ENCODE measurements around the gene APC2.

The APC2 gene

GRCh38 chr19:1468274-1468820, 18.4 kb downstream of the APC2 start:
- DNase-seq (ENCODE audit: low read depth), result no peak
- no peak overlapping the region for H3K4me3 ChIP-seq (ENCODE audit: low read depth, low read length)
- TF ChIP-seq CTCF (IDR thresholded peaks at IDR 0.05; ENCODE audit: insufficient read depth, low read depth, low read length, missing control alignments), result no peak

DNA sequence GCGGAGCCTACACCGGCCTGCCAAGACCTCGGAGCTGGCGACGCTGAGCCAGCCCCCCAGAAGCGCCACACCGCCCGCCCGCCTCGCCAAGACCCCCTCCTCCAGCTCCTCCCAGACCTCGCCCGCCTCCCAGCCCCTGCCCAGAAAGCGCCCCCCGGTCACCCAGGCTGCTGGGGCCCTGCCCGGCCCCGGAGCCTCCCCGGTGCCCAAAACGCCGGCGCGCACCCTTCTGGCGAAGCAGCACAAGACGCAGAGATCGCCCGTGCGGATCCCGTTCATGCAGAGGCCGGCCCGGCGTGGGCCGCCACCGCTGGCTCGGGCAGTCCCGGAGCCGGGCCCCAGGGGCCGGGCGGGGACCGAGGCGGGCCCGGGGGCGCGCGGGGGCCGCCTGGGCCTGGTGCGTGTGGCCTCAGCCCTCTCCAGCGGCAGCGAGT, 18.9 kb downstream of the APC2 start:
- no peak overlapping the region for H3K4me3 ChIP-seq (ENCODE audit: low read depth, low read length)
- peak; percentile 0 for TF ChIP-seq CTCF (IDR thresholded peaks at IDR 0.05; ENCODE audit: insufficient read depth, low read depth, low read length, missing control alignments)
- peak; percentile 41 for DNase-seq (ENCODE audit: low read depth)

DNA sequence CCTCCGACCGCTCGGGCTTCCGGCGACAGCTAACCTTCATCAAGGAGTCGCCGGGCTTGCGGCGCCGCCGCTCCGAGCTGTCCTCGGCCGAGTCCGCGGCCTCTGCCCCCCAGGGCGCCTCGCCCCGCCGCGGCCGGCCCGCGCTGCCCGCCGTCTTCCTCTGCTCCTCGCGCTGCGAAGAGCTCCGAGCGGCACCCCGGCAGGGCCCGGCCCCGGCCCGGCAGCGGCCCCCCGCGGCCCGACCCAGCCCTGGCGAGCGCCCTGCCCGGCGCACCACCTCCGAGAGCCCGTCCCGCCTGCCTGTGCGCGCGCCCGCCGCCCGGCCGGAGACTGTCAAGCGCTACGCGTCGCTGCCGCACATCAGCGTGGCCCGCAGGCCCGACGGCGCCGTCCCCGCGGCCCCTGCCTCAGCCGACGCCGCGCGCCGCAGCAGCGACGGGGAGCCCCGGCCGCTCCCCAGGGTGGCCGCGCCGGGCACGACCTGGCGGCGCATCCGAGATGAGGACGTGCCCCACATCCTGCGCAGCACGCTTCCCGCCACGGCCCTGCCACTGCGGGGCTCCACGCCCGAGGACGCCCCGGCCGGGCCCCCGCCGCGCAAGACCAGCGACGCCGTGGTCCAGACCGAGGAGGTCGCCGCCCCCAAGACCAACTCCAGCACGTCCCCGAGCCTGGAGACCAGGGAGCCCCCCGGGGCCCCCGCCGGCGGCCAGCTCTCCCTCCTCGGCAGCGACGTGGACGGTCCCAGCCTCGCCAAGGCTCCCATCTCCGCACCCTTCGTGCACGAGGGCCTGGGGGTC, 19.5 kb downstream of the APC2 start:
- no peak overlapping the region for H3K4me3 ChIP-seq (ENCODE audit: low read depth, low read length)
- no peak for DNase-seq (ENCODE audit: low read depth)
- TF ChIP-seq CTCF (IDR thresholded peaks at IDR 0.05; ENCODE audit: insufficient read depth, low read depth, low read length, missing control alignments), result no peak

GRCh38 chr19:1470055-1470304, 20.1 kb downstream of the APC2 start:
- no peak for TF ChIP-seq CTCF (IDR thresholded peaks at IDR 0.05; ENCODE audit: insufficient read depth, low read depth, low read length, missing control alignments)
- no peak for DNase-seq (ENCODE audit: low read depth)
- H3K4me3 ChIP-seq (ENCODE audit: low read depth, low read length), result no peak overlapping the region

GRCh38 chr19:1470305-1471009, 20.5 kb downstream of the APC2 start:
- DNase-seq (ENCODE audit: low read depth), result peak; percentile 36
- TF ChIP-seq CTCF (IDR thresholded peaks at IDR 0.05; ENCODE audit: insufficient read depth, low read depth, low read length, missing control alignments), result no peak
- H3K4me3 ChIP-seq (ENCODE audit: low read depth, low read length), result no peak overlapping the region

GRCh38 chr19:1471010-1471514, 21.1 kb downstream of the APC2 start:
- H3K4me3 ChIP-seq (ENCODE audit: low read depth, low read length), result no peak overlapping the region
- no peak for DNase-seq (ENCODE audit: low read depth)

More at GRCh38 chr19:1471010-1471514, 21.1 kb downstream of the APC2 start:
- no peak for TF ChIP-seq CTCF (IDR thresholded peaks at IDR 0.05; ENCODE audit: insufficient read depth, low read depth, low read length, missing control alignments)

Measured in GM12865 (cell line).